MCF 10A (cell line): ENCODE measurements around the gene ARNT2. TPM values are rescaled to one million over a fixed set of nuclear protein-coding genes. Genes with fewer than 3 reads are reported as not detected.

Experiments used
- BruUV-seq: library from RNA; stranded (reverse); fragments of 400-500 nt; replicated peaks from 2 replicates; lab custom pipeline; 2021; lab: Mats Ljungman, UMichigan
- CTCF ChIA-PET: fragments of 300-600 bp; sonication (Branson Sonifier 250); formaldehyde crosslinking; extraction: SDS; loops from one replicate; lab custom pipeline; 2021; ENCODE audit warnings: antibody characterized with exemption, inconsistent platforms; lab: Yijun Ruan, JAX
- POLR2A ChIA-PET: fragments of 300-600, 350-650 bp; sonication (Branson Sonifier 250); formaldehyde crosslinking; extraction: SDS; loops from one replicate; lab custom pipeline; 2020; ENCODE audit warnings: antibody characterized with exemption, inconsistent platforms; lab: Yijun Ruan, JAX
- DNase-seq: peaks from one replicate; pipeline ENCODE4 v3.0.0-alpha.2; 2018; ENCODE audit not compliant: unreplicated experiment
- H3K27ac Mint-ChIP-seq: one replicate; pipeline ENCODE4 v1.8.0; 2022; ENCODE audit warnings: mild to moderate bottlenecking, low read depth, mixed read lengths; ENCODE audit not compliant: unreplicated experiment
- H3K27me3 Mint-ChIP-seq: one replicate; pipeline ENCODE4 v1.8.0; 2022; ENCODE audit warnings: mixed read lengths; ENCODE audit not compliant: insufficient read depth, unreplicated experiment
- H3K36me3 Mint-ChIP-seq: one replicate; pipeline ENCODE4 v1.8.0; 2022; ENCODE audit warnings: mild to moderate bottlenecking, moderate library complexity, mixed read lengths; ENCODE audit not compliant: insufficient read depth, unreplicated experiment
- H3K4me1 Mint-ChIP-seq: one replicate; pipeline ENCODE4 v1.8.0; 2022; ENCODE audit warnings: mixed read lengths; ENCODE audit not compliant: insufficient read depth, unreplicated experiment
- H3K4me3 Mint-ChIP-seq: one replicate; pipeline ENCODE4 v1.8.0; 2022; ENCODE audit warnings: mild to moderate bottlenecking, moderate library complexity, mixed read lengths; ENCODE audit not compliant: unreplicated experiment
- H3K9me3 Mint-ChIP-seq: one replicate; pipeline ENCODE4 v1.8.0; 2022; ENCODE audit warnings: mixed read lengths; ENCODE audit not compliant: unreplicated experiment
- CTCF ChIP-seq: fragments of 200-600 bp; IDR thresholded peaks from one replicate; pipeline ENCODE4 v1.8.0; 2022; ENCODE audit warnings: antibody characterized with exemption, mild to moderate bottlenecking; ENCODE audit not compliant: unreplicated experiment
- intact Hi-C: fragments of 100-400 bp; cut with micrococcal nuclease; formaldehyde crosslinking; loops from 2 replicates; pipeline ENCODE4 v1.14.1; 2022
- total RNA-seq: library from RNA; stranded (reverse); gene quantifications from 2 replicates; pipeline ENCODE4 v1.2.3, GENCODE V29; 2022

Gene ARNT2
- total RNA-seq, 1 experiment from 2014 or later: 1.6 TPM

GRCh38 chr15:80439140-80439539 is 35.0 kb downstream of the ARNT2 start:
- BruUV-seq: no TSS peak
- intact Hi-C loops: no loop called here
- no peak for TF ChIP-seq CTCF
- ChIA-PET CTCF (interaction anchor here (0.6 to 1.3 kb wide), 5 partner anchors 17 to 506 kb away, joined by 3 to 7 read pairs (median 3); partner anchors contain the start of gene CEMIP), POLR2A (interaction anchor here (0.6 to 0.7 kb wide), 2 partner anchors 10 to 407 kb away, joined by 3 read pairs; no protein-coding TSS in a partner anchor)
- peaks cover 9% of the 10 kb centered on the region for H3K36me3 Mint-ChIP-seq
- H3K9me3 Mint-ChIP-seq: no peaks in the 10 kb centered on the region
- peaks cover 17% of the 10 kb centered on the region for H3K4me1 Mint-ChIP-seq
- DNase-seq: no peak
- no peak overlapping the region for H3K27ac Mint-ChIP-seq
- no peak overlapping the region for H3K4me3 Mint-ChIP-seq
- no peaks in the 10 kb centered on the region for H3K27me3 Mint-ChIP-seq

- intact Hi-C loops: no loop called here
- Mint-ChIP-seq H3K27me3 (no peaks in the 10 kb centered on the region), H3K27ac (no peak overlapping the region), H3K4me3 (no peak overlapping the region), H3K4me1 (peaks cover 17% of the 10 kb centered on the region), H3K9me3 (no peaks in the 10 kb centered on the region), H3K36me3 (peaks cover 9% of the 10 kb centered on the region)
- no peak for TF ChIP-seq CTCF
- DNase-seq: no peak
- CTCF ChIA-PET: interaction anchor here (1.0 to 1.3 kb wide), 2 partner anchors 19 to 21 kb away, joined by 3 read pairs; no protein-coding TSS in a partner anchor
- BruUV-seq: no TSS peak
- POLR2A ChIA-PET: no interaction called here
These were observed 35.8 kb downstream of the ARNT2 start for GRCh38 chr15:80440024-80440423.

GRCh38 chr15:80441041-80441440 is 36.9 kb downstream of the ARNT2 start:
- no peaks in the 10 kb centered on the region for H3K27me3 Mint-ChIP-seq
- no peak for TF ChIP-seq CTCF
- H3K4me1 Mint-ChIP-seq: peaks cover 17% of the 10 kb centered on the region
- CTCF ChIA-PET: interaction anchor here (0.7 kb wide), 1 partner anchor 15 kb away, joined by 3 read pairs; no protein-coding TSS in a partner anchor
- intact Hi-C loops: no loop called here
- H3K36me3 Mint-ChIP-seq: peaks cover 9% of the 10 kb centered on the region
- BruUV-seq: no TSS peak
- no peak overlapping the region for H3K27ac Mint-ChIP-seq
- no peak for DNase-seq
- POLR2A ChIA-PET: no interaction called here
- H3K9me3 Mint-ChIP-seq: no peaks in the 10 kb centered on the region
- no peak overlapping the region for H3K4me3 Mint-ChIP-seq

- H3K4me1 Mint-ChIP-seq: peaks cover 11% of the 10 kb centered on the region
- DNase-seq: no peak
- BruUV-seq: no TSS peak
- H3K4me3 Mint-ChIP-seq: no peak overlapping the region
- POLR2A ChIA-PET: no interaction called here
- no peak for TF ChIP-seq CTCF
- no peak overlapping the region for H3K27ac Mint-ChIP-seq
- intact Hi-C loops: no loop called here
- peaks cover 9% of the 10 kb centered on the region for H3K36me3 Mint-ChIP-seq
- H3K9me3 Mint-ChIP-seq: no peaks in the 10 kb centered on the region
- CTCF ChIA-PET: interaction anchor here (0.7 to 1.2 kb wide), 2 partner anchors 16 to 627 kb away, joined by 3 to 4 read pairs; no protein-coding TSS in a partner anchor
- H3K27me3 Mint-ChIP-seq: no peaks in the 10 kb centered on the region
These were observed 37.5 kb downstream of the ARNT2 start for GRCh38 chr15:80441714-80442113.
